ENCODE data around the gene ZNF398. TPM values are rescaled to one million over a fixed set of nuclear protein-coding genes. Genes with fewer than 3 reads are reported as not detected.
A peak's percentile ranks its signal among the peaks of the same experiment; 100 is the strongest.

The ZNF398 gene
- total RNA-seq, 1 donor from 2014 or later, result 16.6 TPM

GRCh38 chr7:149104749-149105148 is 42.5 kb upstream of the ZNF398 start:
- no peaks in the 10 kb centered on the region for H4K20me1 ChIP-seq (ENCODE audit: insufficient read depth, low read length)

GRCh38 chr7:149109969-149110368 is 37.3 kb upstream of the ZNF398 start:
- H3K9me3 Mint-ChIP-seq (ENCODE audit: unreplicated experiment), result no peaks in the 10 kb centered on the region
- H3K36me3 Mint-ChIP-seq (ENCODE audit: low read depth, unreplicated experiment), result peaks cover 11% of the 10 kb centered on the region
- Histone ChIP-seq H3K4me2 (ENCODE audit: low read length) (no peak overlapping the region), H3K79me2 (ENCODE audit: insufficient read depth, low read length) (no peaks in the 10 kb centered on the region), H3K36me3 (ENCODE audit: insufficient read depth, low read length) (no peaks in the 10 kb centered on the region), H3K27me3 (ENCODE audit: insufficient read depth, low read length) (no peaks in the 10 kb centered on the region), H3K4me1 (ENCODE audit: insufficient read depth, low read length) (no peaks in the 10 kb centered on the region), H3K9me3 (ENCODE audit: insufficient read depth, low read depth, low read length) (no peaks in the 10 kb centered on the region), H3K27ac (ENCODE audit: low read depth, low read length) (no peak overlapping the region), H2AFZ (ENCODE audit: low read depth, low read length) (no peak overlapping the region), H3K4me3 (ENCODE audit: insufficient read depth, low read depth, low read length) (no peak overlapping the region), H4K20me1 (ENCODE audit: insufficient read depth, low read length) (no peaks in the 10 kb centered on the region), H3K9ac (ENCODE audit: low read length) (no peak overlapping the region)
- TF ChIP-seq EZH2 (IDR thresholded peaks at IDR 0.05; ENCODE audit: insufficient read depth, low read length), result no peak
- TF ChIP-seq CTCF (IDR thresholded peaks at IDR 0.05; ENCODE audit: insufficient read depth, low read depth, low read length), result no peak
- no peak overlapping the region for H3K4me3 Mint-ChIP-seq (ENCODE audit: unreplicated experiment)
- no peaks in the 10 kb centered on the region for H3K27me3 Mint-ChIP-seq (ENCODE audit: low read depth, unreplicated experiment)
- FAIRE-seq (no peak), DNase-seq (ENCODE audit: low read depth) (no peak)
- H3K27ac Mint-ChIP-seq (ENCODE audit: unreplicated experiment), result no peak overlapping the region
- no peaks in the 10 kb centered on the region for H3K4me1 Mint-ChIP-seq (ENCODE audit: low read depth, unreplicated experiment)

More at GRCh38 chr7:149104749-149105148, 42.5 kb upstream of the ZNF398 start:
- TF ChIP-seq EZH2 (IDR thresholded peaks at IDR 0.05; ENCODE audit: insufficient read depth, low read length) (no peak), CTCF (IDR thresholded peaks at IDR 0.05; ENCODE audit: insufficient read depth, low read depth, low read length) (no peak)
- DNase-seq (ENCODE audit: low read depth) (no peak), FAIRE-seq (no peak)
- Histone ChIP-seq H3K36me3 (ENCODE audit: insufficient read depth, low read length) (no peaks in the 10 kb centered on the region), H3K27me3 (ENCODE audit: insufficient read depth, low read length) (no peaks in the 10 kb centered on the region), H3K4me2 (ENCODE audit: low read length) (no peak overlapping the region), H2AFZ (ENCODE audit: low read depth, low read length) (no peak overlapping the region), H3K9ac (ENCODE audit: low read length) (no peak overlapping the region), H3K4me1 (ENCODE audit: insufficient read depth, low read length) (no peaks in the 10 kb centered on the region), H3K4me3 (ENCODE audit: insufficient read depth, low read depth, low read length) (no peak overlapping the region), H3K79me2 (ENCODE audit: insufficient read depth, low read length) (no peaks in the 10 kb centered on the region), H3K9me3 (ENCODE audit: insufficient read depth, low read depth, low read length) (no peaks in the 10 kb centered on the region), H3K27ac (ENCODE audit: low read depth, low read length) (no peak overlapping the region)
- H3K4me3 Mint-ChIP-seq (ENCODE audit: unreplicated experiment), result no peak overlapping the region
- no peaks in the 10 kb centered on the region for H3K4me1 Mint-ChIP-seq (ENCODE audit: low read depth, unreplicated experiment)
- no peaks in the 10 kb centered on the region for H3K9me3 Mint-ChIP-seq (ENCODE audit: unreplicated experiment)
- H3K27ac Mint-ChIP-seq (ENCODE audit: unreplicated experiment), result no peak overlapping the region
- no peaks in the 10 kb centered on the region for H3K27me3 Mint-ChIP-seq (ENCODE audit: low read depth, unreplicated experiment)
- peaks cover 14% of the 10 kb centered on the region for H3K36me3 Mint-ChIP-seq (ENCODE audit: low read depth, unreplicated experiment)

- peak overlapping the region; percentile 92 for H3K27ac Mint-ChIP-seq (ENCODE audit: unreplicated experiment)
- no peaks in the 10 kb centered on the region for H3K9me3 Mint-ChIP-seq (ENCODE audit: unreplicated experiment)
- peak overlapping the region; percentile 97 for H3K4me3 Mint-ChIP-seq (ENCODE audit: unreplicated experiment)
- peaks cover 8% of the 10 kb centered on the region for H3K36me3 Mint-ChIP-seq (ENCODE audit: low read depth, unreplicated experiment)
- H3K27me3 ChIP-seq (ENCODE audit: insufficient read depth, low read length), result no peaks in the 10 kb centered on the region
- TF ChIP-seq CTCF (IDR thresholded peaks at IDR 0.05; ENCODE audit: insufficient read depth, low read depth, low read length) (no peak), EZH2 (IDR thresholded peaks at IDR 0.05; ENCODE audit: insufficient read depth, low read length) (no peak)
- no peaks in the 10 kb centered on the region for H4K20me1 ChIP-seq (ENCODE audit: insufficient read depth, low read length)
- H3K4me3 ChIP-seq (ENCODE audit: insufficient read depth, low read depth, low read length), result peak overlapping the region; percentile 83
- peaks cover under 1% of the 10 kb centered on the region for H3K9me3 ChIP-seq (ENCODE audit: insufficient read depth, low read depth, low read length)
- peak overlapping the region; percentile 91 for H3K4me2 ChIP-seq (ENCODE audit: low read length)
- no peaks in the 10 kb centered on the region for H3K27me3 Mint-ChIP-seq (ENCODE audit: low read depth, unreplicated experiment)
- peak overlapping the region; percentile 97 for H2AFZ ChIP-seq (ENCODE audit: low read depth, low read length)
- peaks cover 40% of the 10 kb centered on the region for H3K79me2 ChIP-seq (ENCODE audit: insufficient read depth, low read length)
- H3K9ac ChIP-seq (ENCODE audit: low read length), result peak overlapping the region; percentile 98
- no peaks in the 10 kb centered on the region for H3K36me3 ChIP-seq (ENCODE audit: insufficient read depth, low read length)
- H3K4me1 Mint-ChIP-seq (ENCODE audit: low read depth, unreplicated experiment), result peaks cover 7% of the 10 kb centered on the region
- H3K4me1 ChIP-seq (ENCODE audit: insufficient read depth, low read length), result peaks cover 6% of the 10 kb centered on the region
- H3K27ac ChIP-seq (ENCODE audit: low read depth, low read length), result peak overlapping the region; percentile 94
- DNase-seq (ENCODE audit: low read depth) (no peak), FAIRE-seq (no peak)
These were observed 21.9 kb upstream of the ZNF398 start for GRCh38 chr7:149125189-149125862.

Data from astrocyte (in vitro differentiated cells and primary cell).